Tibial nerve (tissue), 4 donors: Measurements from ENCODE around the gene NCOR1. TPM values are rescaled to one million over a fixed set of nuclear protein-coding genes. Genes with fewer than 3 reads are reported as not detected.

Experiments
- DNase-seq, 2 donors: peaks; one replicate each; pipeline ENCODE4 v3.0.0-alpha.2; 2019; ENCODE audit warnings: low spot score in 2 of 2
- H3K27ac ChIP-seq, 4 donors: fragments of 200-600 bp; sonication (generic) in 3 of 4; one replicate each; pipeline ENCODE4 v1.5.1; 2017 to 2019; ENCODE audit warnings: mild to moderate bottlenecking in 1 of 4
- H3K27me3 ChIP-seq, 2 donors: fragments of 200-600 bp; sonication (generic) in 1 of 2; one replicate each; pipeline versions ENCODE4 v1.5.1 to v1.6.0; 2017 to 2019
- H3K36me3 ChIP-seq, 3 donors: fragments of 200-600 bp; sonication (generic); one replicate each; pipeline ENCODE4 v1.5.1; 2018 to 2019
- H3K4me1 ChIP-seq, 4 donors: fragments of 200-600 bp; sonication (generic) in 3 of 4; one replicate each; pipeline ENCODE4 v1.5.1; 2017 to 2019
- H3K4me3 ChIP-seq, 4 donors: fragments of 200-600 bp; sonication (generic) in 3 of 4; one replicate each; pipeline ENCODE4 v1.5.1; 2017 to 2019; ENCODE audit warnings: mild to moderate bottlenecking in 1 of 4, moderate library complexity in 1 of 4
- H3K9me3 ChIP-seq, 4 donors: fragments of 200-600 bp; sonication (generic) in 3 of 4; one replicate each; pipeline ENCODE4 v1.5.1; 2017 to 2019
- EP300 ChIP-seq, 2 donors: sonication (generic); formaldehyde crosslinking; IDR thresholded peaks; one replicate each; pipeline ENCODE4 v1.6.1; 2017; ENCODE audit warnings: antibody characterized with exemption in 2 of 2, mild to moderate bottlenecking in 1 of 2
- POLR2A ChIP-seq, 2 donors: fragments of 450-650 bp; IDR thresholded peaks; one replicate each; pipeline ENCODE4 v1.6.1; 2017; ENCODE audit warnings: antibody characterized with exemption in 2 of 2, mild to moderate bottlenecking in 2 of 2, moderate library complexity in 2 of 2
- WGBS, 2 donors: methylation state at CpG; one replicate each; pipeline ENCODE4 v1.1.5; 2018; 5-methylcytosine and 5-hydroxymethylcytosine counted together
- total RNA-seq, 4 donors: library from RNA; depleted of rRNA; stranded (reverse); fragments of >200 nt; gene quantifications; one replicate each; pipeline ENCODE4 v1.1.0, GENCODE V29; 2016
- TF ChIP-seq, protein P1 (sequence below), 5 experiments: fragments of 200-600 bp in 3 of 5; fragments of 450-650 bp in 2 of 5; sonication (generic) in 3 of 5; IDR thresholded peaks; one replicate each; pipeline ENCODE4 v1.5.1; 2016 to 2019; ENCODE audit warnings: antibody characterized with exemption in 5 of 5, mild to moderate bottlenecking in 3 of 5, moderate library complexity in 2 of 5

Gene NCOR1
- total RNA-seq, 4 donors from 2014 or later: 115 to 248 (median 169) TPM

- no peak for DNase-seq
- H3K4me1 ChIP-seq: peaks cover 0 to 6% (median 0%) of the 10 kb centered on the region in 4 donors
- no peak overlapping the region for H3K4me3 ChIP-seq
- peaks cover 10 to 97% (median 19%) of the 10 kb centered on the region in 3 donors for H3K36me3 ChIP-seq
- H3K27me3 ChIP-seq: no peaks in the 10 kb centered on the region
- 71 to 72% methylated on average over 4 of the region's 4 CpGs for WGBS, 2 donors
- H3K27ac ChIP-seq: peak overlapping the region in 1 of 4 donors; percentile 43
- no peak for TF ChIP-seq EP300 (IDR thresholded peaks at IDR 0.05)
- TF ChIP-seq, protein P1, sequence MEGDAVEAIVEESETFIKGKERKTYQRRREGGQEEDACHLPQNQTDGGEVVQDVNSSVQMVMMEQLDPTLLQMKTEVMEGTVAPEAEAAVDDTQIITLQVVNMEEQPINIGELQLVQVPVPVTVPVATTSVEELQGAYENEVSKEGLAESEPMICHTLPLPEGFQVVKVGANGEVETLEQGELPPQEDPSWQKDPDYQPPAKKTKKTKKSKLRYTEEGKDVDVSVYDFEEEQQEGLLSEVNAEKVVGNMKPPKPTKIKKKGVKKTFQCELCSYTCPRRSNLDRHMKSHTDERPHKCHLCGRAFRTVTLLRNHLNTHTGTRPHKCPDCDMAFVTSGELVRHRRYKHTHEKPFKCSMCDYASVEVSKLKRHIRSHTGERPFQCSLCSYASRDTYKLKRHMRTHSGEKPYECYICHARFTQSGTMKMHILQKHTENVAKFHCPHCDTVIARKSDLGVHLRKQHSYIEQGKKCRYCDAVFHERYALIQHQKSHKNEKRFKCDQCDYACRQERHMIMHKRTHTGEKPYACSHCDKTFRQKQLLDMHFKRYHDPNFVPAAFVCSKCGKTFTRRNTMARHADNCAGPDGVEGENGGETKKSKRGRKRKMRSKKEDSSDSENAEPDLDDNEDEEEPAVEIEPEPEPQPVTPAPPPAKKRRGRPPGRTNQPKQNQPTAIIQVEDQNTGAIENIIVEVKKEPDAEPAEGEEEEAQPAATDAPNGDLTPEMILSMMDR (IDR thresholded peaks at IDR 0.05): no peak
- H3K9me3 ChIP-seq: no peaks in the 10 kb centered on the region
These were observed 174.6 kb downstream of the NCOR1 start for GRCh38 chr17:16040710-16041251.

DNA sequence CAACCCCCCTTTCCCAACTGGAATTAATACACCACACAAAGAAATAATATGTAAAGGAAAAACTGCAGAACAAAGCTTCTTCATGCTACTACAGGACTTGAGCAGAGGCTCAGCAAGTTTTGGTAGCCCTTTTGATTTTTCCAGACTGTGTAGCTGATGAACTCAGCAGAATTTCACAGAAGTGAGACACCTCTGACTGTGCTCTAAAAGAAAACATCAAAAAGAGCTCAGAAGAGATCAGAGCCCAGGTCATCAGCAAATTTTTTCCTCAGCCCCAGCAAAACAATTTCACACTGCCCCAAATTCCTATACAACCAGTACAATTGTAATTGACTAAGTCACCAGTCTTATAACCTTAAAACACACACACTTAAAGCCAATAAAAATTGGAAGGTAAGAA is 177.7 kb downstream of the NCOR1 start:
- DNase-seq: no peak
- H3K4me1 ChIP-seq: peaks cover 0 to 6% (median 0%) of the 10 kb centered on the region in 4 donors
- H3K36me3 ChIP-seq: peaks cover 11 to 97% (median 12%) of the 10 kb centered on the region in 3 donors
- no peak overlapping the region for H3K4me3 ChIP-seq
- no peak for TF ChIP-seq EP300 (IDR thresholded peaks at IDR 0.05)
- TF ChIP-seq, protein P1 (IDR thresholded peaks at IDR 0.05): no peak
- no peak for TF ChIP-seq POLR2A (IDR thresholded peaks at IDR 0.05)
- no peaks in the 10 kb centered on the region for H3K9me3 ChIP-seq
- H3K27me3 ChIP-seq: no peaks in the 10 kb centered on the region
- no peak overlapping the region for H3K27ac ChIP-seq

GRCh38 chr17:16036261-16036660 is 179.1 kb downstream of the NCOR1 start:
- Histone ChIP-seq H3K9me3 (no peaks in the 10 kb centered on the region), H3K27me3 (no peaks in the 10 kb centered on the region), H3K4me1 (peaks cover 0 to 6% (median 0%) of the 10 kb centered on the region in 4 donors), H3K4me3 (no peak overlapping the region), H3K36me3 (peaks cover 11 to 98% (median 12%) of the 10 kb centered on the region in 3 donors), H3K27ac (no peak overlapping the region)
- no peak for DNase-seq
- TF ChIP-seq EP300 (IDR thresholded peaks at IDR 0.05) (no peak), POLR2A (IDR thresholded peaks at IDR 0.05) (no peak)
- TF ChIP-seq, protein P1 (IDR thresholded peaks at IDR 0.05): no peak
- WGBS, 2 donors: 94 to 95% methylated on average over 2 of the region's 2 CpGs

GRCh38 chr17:16033729-16034349 is 181.5 kb downstream of the NCOR1 start:
- H3K27ac ChIP-seq: no peak overlapping the region
- 95 to 96% methylated on average over 7 of the region's 7 CpGs for WGBS, 2 donors
- DNase-seq: no peak
- H3K4me3 ChIP-seq: no peak overlapping the region
- H3K36me3 ChIP-seq: peaks cover 14 to 98% (median 16%) of the 10 kb centered on the region in 3 donors
- H3K9me3 ChIP-seq: no peaks in the 10 kb centered on the region
- TF ChIP-seq, protein P1 (IDR thresholded peaks at IDR 0.05): no peak
- no peak for TF ChIP-seq EP300 (IDR thresholded peaks at IDR 0.05)
- no peak for TF ChIP-seq POLR2A (IDR thresholded peaks at IDR 0.05)
- H3K4me1 ChIP-seq: no peaks in the 10 kb centered on the region
- H3K27me3 ChIP-seq: no peaks in the 10 kb centered on the region
